RWPE2 (cell line): ENCODE data around the gene EML5.

Experiments used
- ATAC-seq: fragments of 200-7000 bp; cut with Tn5 transposase; 3 replicates; pipeline ENCODE4 v1.9.1; 2021; ENCODE audit warnings: low read depth
- DNase-seq: peaks from one replicate; pipeline ENCODE4 v3.0.0-alpha.2; 2020; ENCODE audit warnings: low spot score
- H3K27ac ChIP-seq: fragments of 450-650 bp; 2 replicates; pipeline ENCODE4 v1.5.1; 2017; ENCODE audit warnings: mild to moderate bottlenecking; ENCODE audit not compliant: poor library complexity, severe bottlenecking
- H3K27me3 ChIP-seq: fragments of 250-450 bp; sonication (Bioruptor Pico); 2 replicates; pipeline ENCODE4 v1.5.1; 2021; ENCODE audit warnings: mild to moderate bottlenecking, moderate library complexity; ENCODE audit not compliant: insufficient read depth, poor library complexity, severe bottlenecking
- H3K36me3 ChIP-seq: fragments of 250-450 bp; sonication (Bioruptor Pico); 2 replicates; pipeline ENCODE4 v1.5.1; 2020; ENCODE audit warnings: low read depth, mild to moderate bottlenecking, moderate library complexity
- H3K4me1 ChIP-seq: fragments of 250-450 bp; sonication (Bioruptor Pico); 2 replicates; pipeline ENCODE4 v1.5.1; 2021; ENCODE audit warnings: mild to moderate bottlenecking, moderate library complexity; ENCODE audit not compliant: insufficient read depth, poor library complexity, severe bottlenecking
- H3K4me3 ChIP-seq: fragments of 250-450 bp; sonication (Bioruptor Pico); 2 replicates; pipeline ENCODE4 v1.5.1; 2021; ENCODE audit warnings: mild to moderate bottlenecking, moderate library complexity; ENCODE audit not compliant: severe bottlenecking
- H3K9me3 ChIP-seq: fragments of 250-450 bp; sonication (Bioruptor Pico); 2 replicates; pipeline ENCODE4 v1.5.1; 2021; ENCODE audit warnings: mild to moderate bottlenecking, moderate library complexity; ENCODE audit not compliant: severe bottlenecking
- TF ChIP-seq, protein P1 (sequence below): fragments of 450-650 bp; IDR thresholded peaks from one replicate; pipeline ENCODE4 v1.5.1; 2017; ENCODE audit warnings: mild to moderate bottlenecking, moderate library complexity; ENCODE audit not compliant: poor library complexity, severe bottlenecking

Gene EML5

DNA sequence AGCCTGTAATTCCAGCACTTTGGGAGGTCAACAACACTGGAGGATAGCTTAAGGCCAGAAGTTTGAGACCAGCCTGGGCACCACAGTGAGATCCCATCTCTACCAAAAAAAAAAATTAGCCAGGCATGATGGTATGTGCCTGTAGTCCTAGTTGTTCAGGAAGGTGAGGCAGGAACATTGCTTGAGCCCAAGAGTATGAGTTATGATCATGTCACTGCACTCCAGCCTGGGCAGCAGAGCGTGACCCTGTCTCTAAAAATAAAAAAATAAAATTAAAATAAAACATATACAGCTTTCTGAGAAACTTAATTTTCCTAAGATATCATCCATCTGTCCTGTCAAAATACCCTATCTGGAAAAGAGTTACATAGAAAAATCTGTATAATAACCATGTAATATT is 38.9 kb downstream of the EML5 start:
- H3K4me3 ChIP-seq: no peak overlapping the region

DNA sequence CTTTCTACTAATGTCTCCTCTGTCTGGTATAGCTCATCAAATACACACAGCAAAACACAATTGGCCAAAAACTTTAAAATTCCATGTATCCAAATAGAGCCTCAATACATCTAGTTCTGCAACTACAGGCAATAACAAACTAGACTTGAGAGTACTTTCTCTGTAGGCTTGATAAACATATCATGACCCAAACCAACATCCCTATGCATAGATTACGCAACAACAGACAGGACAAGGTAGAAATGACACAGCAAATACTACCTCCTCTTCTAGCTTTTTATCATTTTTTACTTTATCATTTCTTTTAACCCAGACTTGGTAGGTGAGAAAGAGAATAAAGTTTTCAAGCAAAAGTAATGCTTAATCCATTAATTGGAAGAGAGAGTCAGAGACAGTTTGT is 41.8 kb downstream of the EML5 start:
- Histone ChIP-seq H3K9me3 (no peaks in the 10 kb centered on the region), H3K27ac (no peak overlapping the region), H3K4me1 (peaks cover 19% of the 10 kb centered on the region), H3K4me3 (no peak overlapping the region), H3K27me3 (no peaks in the 10 kb centered on the region), H3K36me3 (no peaks in the 10 kb centered on the region)
- TF ChIP-seq, protein P1, sequence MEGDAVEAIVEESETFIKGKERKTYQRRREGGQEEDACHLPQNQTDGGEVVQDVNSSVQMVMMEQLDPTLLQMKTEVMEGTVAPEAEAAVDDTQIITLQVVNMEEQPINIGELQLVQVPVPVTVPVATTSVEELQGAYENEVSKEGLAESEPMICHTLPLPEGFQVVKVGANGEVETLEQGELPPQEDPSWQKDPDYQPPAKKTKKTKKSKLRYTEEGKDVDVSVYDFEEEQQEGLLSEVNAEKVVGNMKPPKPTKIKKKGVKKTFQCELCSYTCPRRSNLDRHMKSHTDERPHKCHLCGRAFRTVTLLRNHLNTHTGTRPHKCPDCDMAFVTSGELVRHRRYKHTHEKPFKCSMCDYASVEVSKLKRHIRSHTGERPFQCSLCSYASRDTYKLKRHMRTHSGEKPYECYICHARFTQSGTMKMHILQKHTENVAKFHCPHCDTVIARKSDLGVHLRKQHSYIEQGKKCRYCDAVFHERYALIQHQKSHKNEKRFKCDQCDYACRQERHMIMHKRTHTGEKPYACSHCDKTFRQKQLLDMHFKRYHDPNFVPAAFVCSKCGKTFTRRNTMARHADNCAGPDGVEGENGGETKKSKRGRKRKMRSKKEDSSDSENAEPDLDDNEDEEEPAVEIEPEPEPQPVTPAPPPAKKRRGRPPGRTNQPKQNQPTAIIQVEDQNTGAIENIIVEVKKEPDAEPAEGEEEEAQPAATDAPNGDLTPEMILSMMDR: no peak
- DNase-seq (no peak), ATAC-seq (no peak)

More for the DNA sequence above, 38.9 kb downstream of the EML5 start:
- Histone ChIP-seq H3K9me3 (no peaks in the 10 kb centered on the region), H3K27ac (no peak overlapping the region), H3K36me3 (no peaks in the 10 kb centered on the region), H3K27me3 (no peaks in the 10 kb centered on the region), H3K4me1 (peaks cover 8% of the 10 kb centered on the region)
- TF ChIP-seq, protein P1: no peak
- DNase-seq: no peak
- no peak for ATAC-seq

DNA sequence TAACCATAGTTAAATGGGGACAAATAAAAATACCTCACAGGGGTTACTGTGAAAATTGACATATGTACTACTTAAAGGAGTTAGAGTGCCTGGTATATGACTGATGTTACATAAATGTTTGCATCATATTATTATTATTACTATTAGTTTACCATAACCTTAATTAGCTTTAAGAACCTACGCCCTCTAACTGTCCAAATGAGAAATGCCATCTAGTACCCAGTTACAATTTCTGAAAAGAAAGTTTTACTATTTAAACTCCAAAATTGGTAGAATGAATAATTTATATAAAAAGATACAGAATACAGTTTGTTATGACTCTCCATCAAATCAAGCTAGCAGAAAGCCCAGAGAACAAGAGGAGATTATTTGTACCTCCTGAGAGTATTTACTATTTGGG is 42.3 kb downstream of the EML5 start:
- Histone ChIP-seq H3K27me3 (no peaks in the 10 kb centered on the region), H3K4me3 (no peak overlapping the region), H3K27ac (no peak overlapping the region), H3K4me1 (peaks cover 19% of the 10 kb centered on the region), H3K9me3 (no peaks in the 10 kb centered on the region), H3K36me3 (no peaks in the 10 kb centered on the region)
- no peak for DNase-seq
- no peak for ATAC-seq
- TF ChIP-seq, protein P1: peak; percentile 38

DNA sequence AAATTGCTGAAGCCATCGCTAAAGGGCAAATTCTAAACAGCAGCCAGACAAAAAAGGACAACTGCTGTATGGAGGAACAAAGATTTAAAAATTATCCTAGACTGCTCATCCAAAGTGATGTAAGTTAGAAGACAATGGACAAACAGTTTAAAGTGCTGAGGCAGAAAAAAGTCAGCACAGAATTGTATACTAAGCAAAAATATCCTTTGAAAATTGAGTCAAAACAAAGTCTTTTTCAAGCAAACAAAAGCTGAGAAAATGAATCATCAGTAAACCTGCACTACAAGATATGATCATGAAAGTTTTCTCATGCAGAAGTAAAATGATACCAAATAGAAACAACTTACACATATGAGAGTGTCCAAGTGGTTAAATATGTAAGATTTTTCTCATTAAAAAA is 43.6 kb downstream of the EML5 start:
- peak overlapping the region; percentile 46 for H3K27ac ChIP-seq
- H3K4me1 ChIP-seq: peaks cover 19% of the 10 kb centered on the region
- ATAC-seq (peak; percentile 61), DNase-seq (no peak)
- TF ChIP-seq, protein P1: no peak
- no peaks in the 10 kb centered on the region for H3K9me3 ChIP-seq
- H3K4me3 ChIP-seq: no peak overlapping the region
- H3K27me3 ChIP-seq: no peaks in the 10 kb centered on the region
- H3K36me3 ChIP-seq: no peaks in the 10 kb centered on the region

DNA sequence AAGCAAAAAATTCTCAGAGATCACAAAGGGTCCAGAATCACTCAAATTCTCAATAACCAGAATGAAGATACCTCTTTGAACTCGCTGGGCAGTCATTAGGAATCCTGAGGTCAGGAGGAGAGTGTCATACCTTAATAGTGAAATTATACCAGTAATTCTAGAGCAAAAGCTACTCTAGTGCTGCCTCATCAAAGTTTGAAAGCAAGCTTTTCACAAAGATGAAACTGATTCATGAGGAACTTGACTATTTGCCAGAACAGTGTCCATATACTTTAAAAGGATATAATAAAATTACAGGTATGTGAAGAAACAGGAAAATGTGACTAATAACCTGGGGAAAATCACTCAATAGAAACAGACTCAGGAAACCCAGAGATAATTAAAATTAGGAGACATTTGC is 44.5 kb downstream of the EML5 start:
- TF ChIP-seq, protein P1: no peak
- Histone ChIP-seq H3K36me3 (no peaks in the 10 kb centered on the region), H3K4me1 (peaks cover 19% of the 10 kb centered on the region), H3K9me3 (no peaks in the 10 kb centered on the region), H3K27me3 (no peaks in the 10 kb centered on the region), H3K27ac (peak overlapping the region; percentile 46), H3K4me3 (no peak overlapping the region)
- DNase-seq (no peak), ATAC-seq (peak; percentile 63)
